Measurements from ENCODE around the gene MMS19. TPM values are rescaled to one million over a fixed set of nuclear protein-coding genes. Genes with fewer than 3 reads are reported as not detected.

Gene MMS19
- total RNA-seq, 2 experiments from 2014 or later: 74.8 to 95.7 TPM

- ChIA-PET CTCF (ENCODE audit: unreplicated experiment) (interaction anchor here (0.6 to 1.5 kb wide), 3 partner anchors 39 to 168 kb away, joined by 3 read pairs; partner anchors contain the start of gene ANKRD2), POLR2A (interaction anchor here (0.5 to 0.9 kb wide), 3 partner anchors 14 to 171 kb away, joined by 3 to 4 read pairs (median 3); no protein-coding TSS in a partner anchor)
- Histone ChIP-seq H3K4me2 (ENCODE audit: low read length) (no peak overlapping the region), H2AFZ (ENCODE audit: low read length) (no peak overlapping the region), H3K9me3 (ENCODE audit: low read length) (no peaks in the 10 kb centered on the region), H3K9me2 (ENCODE audit: insufficient read depth, low read length) (no peaks in the 10 kb centered on the region), H3K79me2 (ENCODE audit: insufficient read depth, low read depth, low read length) (no peaks in the 10 kb centered on the region), H4K20me1 (ENCODE audit: insufficient read depth, low read length) (no peaks in the 10 kb centered on the region), H3K4me3 (ENCODE audit: low read depth, low read length, poor library complexity, severe bottlenecking) (no peak overlapping the region), H3K36me3 (ENCODE audit: insufficient read depth, low read length) (no peaks in the 10 kb centered on the region), H3K4me1 (ENCODE audit: insufficient read depth, low read length, poor library complexity, severe bottlenecking) (no peaks in the 10 kb centered on the region), H3K27ac (ENCODE audit: low read depth, low read length, poor library complexity, severe bottlenecking) (no peak overlapping the region)
- no TSS peak for BruUV-seq (replicated peaks)
- no peak for DNase-seq (ENCODE audit: low spot score)
- intact Hi-C loops (cut with micrococcal nuclease; ENCODE audit: unreplicated experiment): loop anchor here (2.0 kb wide), 1 partner anchor 79 kb away; no protein-coding TSS in a partner anchor
- no peak for TF ChIP-seq EZH2phosphoT487 (IDR thresholded peaks at IDR 0.05; ENCODE audit: borderline replicate concordance, low read depth, low read length)
- TF ChIP-seq, protein P1, sequence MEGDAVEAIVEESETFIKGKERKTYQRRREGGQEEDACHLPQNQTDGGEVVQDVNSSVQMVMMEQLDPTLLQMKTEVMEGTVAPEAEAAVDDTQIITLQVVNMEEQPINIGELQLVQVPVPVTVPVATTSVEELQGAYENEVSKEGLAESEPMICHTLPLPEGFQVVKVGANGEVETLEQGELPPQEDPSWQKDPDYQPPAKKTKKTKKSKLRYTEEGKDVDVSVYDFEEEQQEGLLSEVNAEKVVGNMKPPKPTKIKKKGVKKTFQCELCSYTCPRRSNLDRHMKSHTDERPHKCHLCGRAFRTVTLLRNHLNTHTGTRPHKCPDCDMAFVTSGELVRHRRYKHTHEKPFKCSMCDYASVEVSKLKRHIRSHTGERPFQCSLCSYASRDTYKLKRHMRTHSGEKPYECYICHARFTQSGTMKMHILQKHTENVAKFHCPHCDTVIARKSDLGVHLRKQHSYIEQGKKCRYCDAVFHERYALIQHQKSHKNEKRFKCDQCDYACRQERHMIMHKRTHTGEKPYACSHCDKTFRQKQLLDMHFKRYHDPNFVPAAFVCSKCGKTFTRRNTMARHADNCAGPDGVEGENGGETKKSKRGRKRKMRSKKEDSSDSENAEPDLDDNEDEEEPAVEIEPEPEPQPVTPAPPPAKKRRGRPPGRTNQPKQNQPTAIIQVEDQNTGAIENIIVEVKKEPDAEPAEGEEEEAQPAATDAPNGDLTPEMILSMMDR (conservative IDR thresholded peaks at IDR 0.05; ENCODE audit: low read length): no peak
Measured at GRCh38 chr10:97533888-97534287, 35.7 kb upstream of the MMS19 start.

- Histone ChIP-seq H3K27ac (ENCODE audit: low read depth, low read length, poor library complexity, severe bottlenecking) (no peak overlapping the region), H3K4me3 (ENCODE audit: low read depth, low read length, poor library complexity, severe bottlenecking) (no peak overlapping the region), H3K79me2 (ENCODE audit: insufficient read depth, low read depth, low read length) (no peaks in the 10 kb centered on the region), H3K9me3 (ENCODE audit: low read length) (no peaks in the 10 kb centered on the region), H3K9me2 (ENCODE audit: insufficient read depth, low read length) (no peaks in the 10 kb centered on the region), H3K4me2 (ENCODE audit: low read length) (no peak overlapping the region), H3K36me3 (ENCODE audit: insufficient read depth, low read length) (no peaks in the 10 kb centered on the region), H3K4me1 (ENCODE audit: insufficient read depth, low read length, poor library complexity, severe bottlenecking) (no peaks in the 10 kb centered on the region), H4K20me1 (ENCODE audit: insufficient read depth, low read length) (no peaks in the 10 kb centered on the region), H2AFZ (ENCODE audit: low read length) (no peak overlapping the region)
- DNase-seq (ENCODE audit: low spot score): no peak
- CTCF ChIA-PET (ENCODE audit: unreplicated experiment): interaction anchor here (0.6 to 1.5 kb wide), 2 partner anchors 39 to 158 kb away, joined by 3 read pairs; partner anchors contain the start of gene ANKRD2
- intact Hi-C loops (cut with micrococcal nuclease; ENCODE audit: unreplicated experiment): no loop called here
- POLR2A ChIA-PET: no interaction called here
- TF ChIP-seq, protein P1 (conservative IDR thresholded peaks at IDR 0.05; ENCODE audit: low read length): no peak
- TF ChIP-seq EZH2phosphoT487 (IDR thresholded peaks at IDR 0.05; ENCODE audit: borderline replicate concordance, low read depth, low read length): no peak
- BruUV-seq (replicated peaks): no TSS peak
Measured at GRCh38 chr10:97532935-97533671, 34.9 kb upstream of the MMS19 start.

GRCh38 chr10:97531401-97531986, 33.3 kb upstream of the MMS19 start:
- no peaks in the 10 kb centered on the region for H3K79me2 ChIP-seq (ENCODE audit: insufficient read depth, low read depth, low read length)
- H3K9me3 ChIP-seq (ENCODE audit: low read length): no peaks in the 10 kb centered on the region
- TF ChIP-seq, protein P1 (conservative IDR thresholded peaks at IDR 0.05; ENCODE audit: low read length): no peak
- no peak for TF ChIP-seq EZH2phosphoT487 (IDR thresholded peaks at IDR 0.05; ENCODE audit: borderline replicate concordance, low read depth, low read length)
- H3K36me3 ChIP-seq (ENCODE audit: insufficient read depth, low read length): no peaks in the 10 kb centered on the region
- no peaks in the 10 kb centered on the region for H3K9me2 ChIP-seq (ENCODE audit: insufficient read depth, low read length)
- H2AFZ ChIP-seq (ENCODE audit: low read length): no peak overlapping the region
- intact Hi-C loops (cut with micrococcal nuclease; ENCODE audit: unreplicated experiment): no loop called here
- no peak overlapping the region for H3K4me3 ChIP-seq (ENCODE audit: low read depth, low read length, poor library complexity, severe bottlenecking)
- ChIA-PET POLR2A (interaction anchor here (1.1 kb wide), 1 partner anchor 39 kb away, joined by 3 read pairs; no protein-coding TSS in a partner anchor), CTCF (ENCODE audit: unreplicated experiment) (no interaction called here)
- DNase-seq (ENCODE audit: low spot score): no peak
- no peak overlapping the region for H3K27ac ChIP-seq (ENCODE audit: low read depth, low read length, poor library complexity, severe bottlenecking)
- H3K4me2 ChIP-seq (ENCODE audit: low read length): no peak overlapping the region
- no peaks in the 10 kb centered on the region for H4K20me1 ChIP-seq (ENCODE audit: insufficient read depth, low read length)
- no TSS peak for BruUV-seq (replicated peaks)
- H3K4me1 ChIP-seq (ENCODE audit: insufficient read depth, low read length, poor library complexity, severe bottlenecking): no peaks in the 10 kb centered on the region
